MCF 10A (cell line): Measurements from ENCODE around the gene CERS2. TPM values are rescaled to one million over a fixed set of nuclear protein-coding genes. Genes with fewer than 3 reads are reported as not detected.
A peak's percentile ranks its signal among the peaks of the same experiment; 100 is the strongest.

Source experiments
- BruUV-seq: library from RNA; stranded (reverse); fragments of 400-500 nt; replicated peaks from 2 replicates; lab custom pipeline; 2021; lab: Mats Ljungman, UMichigan
- CTCF ChIA-PET: fragments of 300-600 bp; sonication (Branson Sonifier 250); formaldehyde crosslinking; extraction: SDS; loops from one replicate; lab custom pipeline; 2021; ENCODE audit warnings: antibody characterized with exemption, inconsistent platforms; lab: Yijun Ruan, JAX
- POLR2A ChIA-PET: fragments of 300-600, 350-650 bp; sonication (Branson Sonifier 250); formaldehyde crosslinking; extraction: SDS; loops from one replicate; lab custom pipeline; 2020; ENCODE audit warnings: antibody characterized with exemption, inconsistent platforms; lab: Yijun Ruan, JAX
- DNase-seq: peaks from one replicate; pipeline ENCODE4 v3.0.0-alpha.2; 2018; ENCODE audit not compliant: unreplicated experiment
- H3K27ac Mint-ChIP-seq: one replicate; pipeline ENCODE4 v1.8.0; 2022; ENCODE audit warnings: mild to moderate bottlenecking, low read depth, mixed read lengths; ENCODE audit not compliant: unreplicated experiment
- H3K27me3 Mint-ChIP-seq: one replicate; pipeline ENCODE4 v1.8.0; 2022; ENCODE audit warnings: mixed read lengths; ENCODE audit not compliant: insufficient read depth, unreplicated experiment
- H3K36me3 Mint-ChIP-seq: one replicate; pipeline ENCODE4 v1.8.0; 2022; ENCODE audit warnings: mild to moderate bottlenecking, moderate library complexity, mixed read lengths; ENCODE audit not compliant: insufficient read depth, unreplicated experiment
- H3K4me1 Mint-ChIP-seq: one replicate; pipeline ENCODE4 v1.8.0; 2022; ENCODE audit warnings: mixed read lengths; ENCODE audit not compliant: insufficient read depth, unreplicated experiment
- H3K4me3 Mint-ChIP-seq: one replicate; pipeline ENCODE4 v1.8.0; 2022; ENCODE audit warnings: mild to moderate bottlenecking, moderate library complexity, mixed read lengths; ENCODE audit not compliant: unreplicated experiment
- H3K9me3 Mint-ChIP-seq: one replicate; pipeline ENCODE4 v1.8.0; 2022; ENCODE audit warnings: mixed read lengths; ENCODE audit not compliant: unreplicated experiment
- intact Hi-C: fragments of 100-400 bp; cut with micrococcal nuclease; formaldehyde crosslinking; loops from 2 replicates; pipeline ENCODE4 v1.14.1; 2022
- total RNA-seq: library from RNA; stranded (reverse); gene quantifications from 2 replicates; pipeline ENCODE4 v1.2.3, GENCODE V29; 2022
- TF ChIP-seq, protein P1 (sequence below): fragments of 200-600 bp; IDR thresholded peaks from one replicate; pipeline ENCODE4 v1.8.0; 2022; ENCODE audit warnings: antibody characterized with exemption, mild to moderate bottlenecking; ENCODE audit not compliant: unreplicated experiment

Gene CERS2
- total RNA-seq, 1 experiment from 2014 or later = 270 TPM

DNA sequence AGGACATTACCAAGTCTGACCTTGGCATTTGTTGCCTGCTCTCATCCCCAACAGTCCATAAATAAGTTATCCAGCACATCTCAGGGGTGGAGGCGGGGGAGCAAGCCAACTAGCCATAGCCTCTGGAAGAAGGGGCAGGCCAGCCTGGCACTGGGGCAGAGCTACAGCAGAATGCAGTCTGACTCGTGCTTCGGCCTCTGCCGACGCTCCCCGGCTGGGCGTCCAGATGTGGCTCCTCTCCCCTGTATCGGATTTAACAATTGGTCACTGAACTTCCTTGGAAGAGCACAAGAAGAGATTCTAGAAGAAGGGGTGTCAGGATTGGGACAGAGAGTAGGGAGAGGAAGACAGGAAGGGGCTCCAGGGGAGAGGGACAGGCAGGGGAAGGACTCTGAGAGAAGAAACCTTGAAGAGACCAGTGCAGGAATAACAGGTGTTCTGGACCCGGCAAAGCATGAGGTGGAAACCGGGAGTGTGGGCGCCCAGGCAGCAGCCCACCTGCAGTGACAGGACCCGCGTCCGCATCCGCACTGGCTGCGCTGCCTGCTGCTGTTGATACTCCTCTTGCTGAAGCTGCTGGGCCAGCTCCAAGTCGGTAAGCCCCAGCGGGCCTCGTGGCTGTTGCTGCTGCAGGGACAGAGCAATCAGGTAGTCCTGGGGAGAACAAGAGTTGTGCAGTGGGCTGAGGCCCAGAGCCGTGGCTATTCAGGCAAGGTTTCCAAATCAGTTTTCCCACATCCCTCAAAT, 22.7 kb upstream of the CERS2 start:
- TF ChIP-seq, protein P1, sequence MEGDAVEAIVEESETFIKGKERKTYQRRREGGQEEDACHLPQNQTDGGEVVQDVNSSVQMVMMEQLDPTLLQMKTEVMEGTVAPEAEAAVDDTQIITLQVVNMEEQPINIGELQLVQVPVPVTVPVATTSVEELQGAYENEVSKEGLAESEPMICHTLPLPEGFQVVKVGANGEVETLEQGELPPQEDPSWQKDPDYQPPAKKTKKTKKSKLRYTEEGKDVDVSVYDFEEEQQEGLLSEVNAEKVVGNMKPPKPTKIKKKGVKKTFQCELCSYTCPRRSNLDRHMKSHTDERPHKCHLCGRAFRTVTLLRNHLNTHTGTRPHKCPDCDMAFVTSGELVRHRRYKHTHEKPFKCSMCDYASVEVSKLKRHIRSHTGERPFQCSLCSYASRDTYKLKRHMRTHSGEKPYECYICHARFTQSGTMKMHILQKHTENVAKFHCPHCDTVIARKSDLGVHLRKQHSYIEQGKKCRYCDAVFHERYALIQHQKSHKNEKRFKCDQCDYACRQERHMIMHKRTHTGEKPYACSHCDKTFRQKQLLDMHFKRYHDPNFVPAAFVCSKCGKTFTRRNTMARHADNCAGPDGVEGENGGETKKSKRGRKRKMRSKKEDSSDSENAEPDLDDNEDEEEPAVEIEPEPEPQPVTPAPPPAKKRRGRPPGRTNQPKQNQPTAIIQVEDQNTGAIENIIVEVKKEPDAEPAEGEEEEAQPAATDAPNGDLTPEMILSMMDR = no peak
- CTCF ChIA-PET = interaction anchor here (0.5 to 12.4 kb wide), 15 partner anchors 8 to 608 kb away, joined by 3 to 302 read pairs (median 6); partner anchors contain the start of genes ANXA9, CERS2 and MINDY1
- Mint-ChIP-seq H3K4me3 (no peak overlapping the region), H3K9me3 (no peaks in the 10 kb centered on the region), H3K36me3 (peaks cover 23% of the 10 kb centered on the region), H3K27ac (no peak overlapping the region), H3K27me3 (no peaks in the 10 kb centered on the region), H3K4me1 (peaks cover 5% of the 10 kb centered on the region)
- POLR2A ChIA-PET = interaction anchor here (0.5 to 6.2 kb wide), 8 partner anchors 8 to 633 kb away, joined by 3 to 61 read pairs (median 3); partner anchors contain the start of genes ANXA9, MINDY1 and RPRD2
- DNase-seq = no peak
- intact Hi-C loops = loop anchor here (5.0 kb wide), 1 partner anchor 375 kb away; no protein-coding TSS in a partner anchor
- no TSS peak for BruUV-seq

DNA sequence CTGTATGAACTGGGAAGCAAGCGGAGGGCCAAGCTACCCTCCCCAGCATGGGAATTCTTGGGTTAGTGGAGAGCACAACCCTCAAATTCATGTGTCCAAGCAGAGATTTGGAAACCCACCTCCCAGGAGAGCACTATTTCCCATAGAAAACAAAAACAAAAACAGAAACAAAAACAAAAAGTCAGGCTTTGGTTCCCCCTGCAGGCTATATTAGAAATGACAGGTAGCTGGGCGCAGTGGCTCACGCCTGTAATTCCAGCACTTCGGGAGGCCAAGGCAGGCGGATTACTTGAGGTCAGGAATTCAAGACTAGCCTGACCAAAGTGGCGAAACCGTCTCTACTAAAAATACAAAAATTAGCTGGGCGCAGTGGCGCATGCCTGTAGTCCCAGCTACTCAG, 21.3 kb upstream of the CERS2 start:
- BruUV-seq = no TSS peak
- DNase-seq = peak; percentile 56
- H3K27ac Mint-ChIP-seq = no peak overlapping the region
- POLR2A ChIA-PET = interaction anchor here (0.6 to 6.2 kb wide), 9 partner anchors 10 to 676 kb away, joined by 3 to 61 read pairs (median 5); partner anchors contain the start of genes ANXA9, CERS2 and MINDY1
- H3K4me1 Mint-ChIP-seq = peaks cover 5% of the 10 kb centered on the region
- H3K27me3 Mint-ChIP-seq = no peaks in the 10 kb centered on the region
- intact Hi-C loops = loop anchor here (1.0 to 5.0 kb wide), 2 partner anchors 374 to 740 kb away; no protein-coding TSS in a partner anchor
- no peaks in the 10 kb centered on the region for H3K9me3 Mint-ChIP-seq
- peaks cover 17% of the 10 kb centered on the region for H3K36me3 Mint-ChIP-seq
- CTCF ChIA-PET = interaction anchor here (0.6 to 12.4 kb wide), 41 partner anchors 10 to 750 kb away, joined by 3 to 302 read pairs (median 4); partner anchors contain the start of genes ANXA9, CERS2, GOLPH3L and MCL1
- no peak overlapping the region for H3K4me3 Mint-ChIP-seq
- TF ChIP-seq, protein P1 = peak; percentile 96

DNA sequence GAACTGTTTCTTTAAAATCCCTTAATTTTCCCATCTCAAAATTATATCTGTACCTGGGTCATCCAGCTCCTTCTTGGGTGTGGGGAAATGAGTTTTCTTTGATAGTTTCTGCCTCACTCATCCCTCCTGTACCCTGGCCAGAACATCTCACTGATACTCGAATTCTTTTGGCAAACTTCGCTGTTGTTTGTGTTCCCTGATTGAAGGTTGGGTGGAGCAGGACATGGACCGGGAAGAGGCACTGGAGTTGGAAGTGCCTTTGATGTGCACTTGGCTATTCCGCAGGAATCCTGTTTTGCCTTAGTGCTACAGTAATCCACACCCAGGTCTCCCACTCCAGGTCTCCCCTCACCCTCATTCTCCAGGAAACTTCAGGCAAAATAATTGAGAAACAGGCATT, 20.8 kb upstream of the CERS2 start:
- H3K9me3 Mint-ChIP-seq = no peaks in the 10 kb centered on the region
- TF ChIP-seq, protein P1 = no peak
- ChIA-PET POLR2A (interaction anchor here (0.6 to 6.2 kb wide), 9 partner anchors 10 to 675 kb away, joined by 3 to 61 read pairs (median 5); partner anchors contain the start of genes ANXA9, CERS2 and MINDY1), CTCF (interaction anchor here (0.6 to 12.4 kb wide), 38 partner anchors 8 to 750 kb away, joined by 3 to 302 read pairs (median 5); partner anchors contain the start of genes ANXA9, CERS2, MINDY1 and TARS2)
- intact Hi-C loops = loop anchor here (5.0 kb wide), 1 partner anchor 373 kb away; no protein-coding TSS in a partner anchor
- no peaks in the 10 kb centered on the region for H3K27me3 Mint-ChIP-seq
- BruUV-seq = no TSS peak
- DNase-seq = no peak
- H3K27ac Mint-ChIP-seq = no peak overlapping the region
- no peak overlapping the region for H3K4me3 Mint-ChIP-seq
- peaks cover 17% of the 10 kb centered on the region for H3K36me3 Mint-ChIP-seq
- H3K4me1 Mint-ChIP-seq = peaks cover 5% of the 10 kb centered on the region

DNA sequence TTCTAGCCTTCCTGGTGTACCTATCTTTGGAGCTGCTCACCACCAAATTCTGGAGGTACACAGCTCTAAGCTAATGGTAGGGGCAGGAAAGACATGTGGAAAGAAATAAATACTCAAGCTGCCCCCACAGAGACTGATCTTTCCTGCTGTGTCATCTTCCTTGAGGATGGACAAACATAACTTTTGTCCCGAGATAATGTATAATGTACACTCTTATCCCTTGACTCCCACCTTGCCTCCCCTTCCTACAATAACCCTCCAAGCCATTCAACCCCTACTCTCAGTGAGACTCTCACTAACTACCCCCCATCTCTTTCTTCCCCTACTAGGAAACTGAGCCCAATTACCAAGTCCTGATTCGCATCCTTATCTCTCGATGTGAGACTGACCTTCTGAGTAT, 19.6 kb upstream of the CERS2 start:
- BruUV-seq = no TSS peak
- TF ChIP-seq, protein P1 = no peak
- intact Hi-C loops = no loop called here
- ChIA-PET CTCF (interaction anchor here (0.6 to 12.4 kb wide), 21 partner anchors 9 to 756 kb away, joined by 3 to 302 read pairs (median 7); partner anchors contain the start of genes ANXA9, CERS2 and MINDY1), POLR2A (interaction anchor here (0.7 to 6.2 kb wide), 5 partner anchors 9 to 39 kb away, joined by 3 to 61 read pairs (median 4); partner anchors contain the start of genes ANXA9 and MINDY1)
- H3K9me3 Mint-ChIP-seq = no peaks in the 10 kb centered on the region
- H3K27ac Mint-ChIP-seq = no peak overlapping the region
- peaks cover 13% of the 10 kb centered on the region for H3K36me3 Mint-ChIP-seq
- H3K4me3 Mint-ChIP-seq = no peak overlapping the region
- no peak for DNase-seq
- no peaks in the 10 kb centered on the region for H3K27me3 Mint-ChIP-seq
- peaks cover 5% of the 10 kb centered on the region for H3K4me1 Mint-ChIP-seq
